ACC112 (cell line): Measurements from ENCODE around the gene SOWAHB.
"Not testable (repeated sequence)": the region's sequence is repeated elsewhere in the genome, so short reads cannot be mapped to it uniquely, and the experiment has no call there.

Experiments used
- H2AFZ ChIP-seq: fragments of 200-600 bp; sonication (generic); one replicate; pipeline ENCODE4 v1.6.0; 2017; ENCODE audit warnings: antibody characterized with exemption, low read length; ENCODE audit not compliant: unreplicated experiment
- H3K27ac ChIP-seq: fragments of 200-600 bp; sonication (generic); 2 replicates; pipeline ENCODE4 v1.5.1; 2014; ENCODE audit warnings: low read depth, mild to moderate bottlenecking, antibody characterized with exemption, low read length, moderate library complexity
- H3K27me3 ChIP-seq: fragments of 200-600 bp; sonication (generic); 2 replicates; pipeline ENCODE4 v1.6.1; 2014; ENCODE audit warnings: mild to moderate bottlenecking, antibody characterized with exemption, low read length, moderate library complexity, mixed read lengths; ENCODE audit not compliant: insufficient read depth
- H3K36me3 ChIP-seq: fragments of 200-600 bp; sonication (generic); 2 replicates; pipeline ENCODE4 v1.6.1; 2016; ENCODE audit warnings: mild to moderate bottlenecking, antibody characterized with exemption, low read length, moderate library complexity, mixed read lengths; ENCODE audit not compliant: insufficient read depth
- H3K4me1 ChIP-seq: fragments of 200-600 bp; sonication (generic); one replicate; pipeline ENCODE4 v1.6.1; 2016; ENCODE audit warnings: low read length, mixed read lengths; ENCODE audit not compliant: insufficient read depth, unreplicated experiment, control insufficient read depth
- H3K4me3 ChIP-seq: fragments of 200-600 bp; sonication (generic); 2 replicates; pipeline ENCODE4 v1.5.1; 2014; ENCODE audit warnings: mild to moderate bottlenecking, low read depth, low read length
- H3K79me2 ChIP-seq: fragments of 200-600 bp; sonication (generic); one replicate; pipeline ENCODE4 v1.6.0; 2016; ENCODE audit warnings: low read length; ENCODE audit not compliant: control insufficient read depth, unreplicated experiment, insufficient read depth

The SOWAHB gene

DNA sequence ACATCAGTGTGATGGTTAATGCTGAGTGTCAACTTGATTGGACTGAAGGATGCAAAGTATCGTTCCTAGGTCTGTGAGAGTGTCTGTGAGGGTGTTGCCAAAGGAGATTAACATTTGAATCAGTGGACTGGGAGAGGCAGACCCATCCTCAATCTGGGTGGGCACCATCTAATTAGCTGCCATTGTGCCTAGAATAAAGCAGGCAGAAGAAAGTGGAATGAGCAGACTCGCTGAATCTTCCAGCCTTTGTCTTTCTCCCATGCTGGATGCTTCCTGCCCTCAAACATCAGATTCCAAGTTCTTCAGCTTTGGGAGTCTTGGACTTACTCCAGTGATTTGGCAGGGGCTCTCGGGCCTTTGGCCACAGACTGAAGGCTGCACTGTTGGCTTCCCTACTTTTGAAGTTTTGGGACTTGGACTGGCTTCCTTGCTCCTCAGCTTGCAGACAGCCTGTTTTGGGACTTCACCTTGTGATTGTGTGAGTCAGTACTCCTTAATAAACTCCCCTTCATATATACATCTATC lies 19.2 kb downstream of the SOWAHB start:
- not testable (repeated sequence) for H3K27ac ChIP-seq, H3K36me3 ChIP-seq, H3K79me2 ChIP-seq, H2AFZ ChIP-seq, H3K4me3 ChIP-seq, H3K4me1 ChIP-seq
- H3K27me3 ChIP-seq, result peaks cover 16% of the 10 kb centered on the region; the same call in 1 of the 2 replicates

- H2AFZ ChIP-seq, result no peak overlapping the region
- no peak overlapping the region for H3K27ac ChIP-seq
- no peak overlapping the region for H3K4me3 ChIP-seq
- no peaks in the 10 kb centered on the region for H3K79me2 ChIP-seq
- H3K36me3 ChIP-seq, result no peaks in the 10 kb centered on the region
- H3K27me3 ChIP-seq, result 0 out of 2 replicates have a peak, but pooled peaks cover 7% of the 10 kb centered on the region
- no peaks in the 10 kb centered on the region for H3K4me1 ChIP-seq
These were observed 23.8 kb downstream of the SOWAHB start for GRCh38 chr4:76874176-76874575.

- Histone ChIP-seq H3K27ac (no peak overlapping the region), H3K4me1 (no peaks in the 10 kb centered on the region), H3K27me3 (0 out of 2 replicates have a peak, but pooled peaks cover 6% of the 10 kb centered on the region), H3K4me3 (no peak overlapping the region), H2AFZ (no peak overlapping the region), H3K36me3 (no peaks in the 10 kb centered on the region), H3K79me2 (no peaks in the 10 kb centered on the region)
These were observed 24.4 kb downstream of the SOWAHB start for GRCh38 chr4:76873495-76873894.

DNA sequence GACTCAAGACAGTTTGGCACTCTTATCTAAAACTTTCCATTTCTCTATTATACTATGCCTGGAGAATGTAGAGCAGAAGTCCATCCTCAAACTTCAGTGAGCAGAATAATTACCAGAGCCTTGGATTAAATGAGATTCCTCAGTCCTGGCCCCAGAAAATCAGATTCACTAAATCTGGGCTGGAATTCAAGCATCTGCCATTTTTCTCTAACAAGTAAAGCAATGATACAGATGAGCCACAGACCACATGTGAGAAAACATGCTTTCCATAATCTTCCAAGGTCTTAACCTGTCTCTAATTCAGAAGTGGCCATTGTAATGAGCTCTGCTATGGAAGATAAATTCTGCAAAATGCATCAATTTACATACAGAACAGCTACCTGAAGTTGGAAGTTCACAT lies 25.4 kb downstream of the SOWAHB start:
- Histone ChIP-seq H2AFZ (no peak overlapping the region), H3K79me2 (no peaks in the 10 kb centered on the region), H3K4me1 (no peaks in the 10 kb centered on the region), H3K27me3 (0 out of 2 replicates have a peak, but pooled peaks cover 3% of the 10 kb centered on the region), H3K27ac (no peak overlapping the region), H3K4me3 (no peak overlapping the region), H3K36me3 (no peaks in the 10 kb centered on the region)

GRCh38 chr4:76868780-76869179 lies 29.2 kb downstream of the SOWAHB start:
- H3K4me3 ChIP-seq, result not testable (repeated sequence)

DNA sequence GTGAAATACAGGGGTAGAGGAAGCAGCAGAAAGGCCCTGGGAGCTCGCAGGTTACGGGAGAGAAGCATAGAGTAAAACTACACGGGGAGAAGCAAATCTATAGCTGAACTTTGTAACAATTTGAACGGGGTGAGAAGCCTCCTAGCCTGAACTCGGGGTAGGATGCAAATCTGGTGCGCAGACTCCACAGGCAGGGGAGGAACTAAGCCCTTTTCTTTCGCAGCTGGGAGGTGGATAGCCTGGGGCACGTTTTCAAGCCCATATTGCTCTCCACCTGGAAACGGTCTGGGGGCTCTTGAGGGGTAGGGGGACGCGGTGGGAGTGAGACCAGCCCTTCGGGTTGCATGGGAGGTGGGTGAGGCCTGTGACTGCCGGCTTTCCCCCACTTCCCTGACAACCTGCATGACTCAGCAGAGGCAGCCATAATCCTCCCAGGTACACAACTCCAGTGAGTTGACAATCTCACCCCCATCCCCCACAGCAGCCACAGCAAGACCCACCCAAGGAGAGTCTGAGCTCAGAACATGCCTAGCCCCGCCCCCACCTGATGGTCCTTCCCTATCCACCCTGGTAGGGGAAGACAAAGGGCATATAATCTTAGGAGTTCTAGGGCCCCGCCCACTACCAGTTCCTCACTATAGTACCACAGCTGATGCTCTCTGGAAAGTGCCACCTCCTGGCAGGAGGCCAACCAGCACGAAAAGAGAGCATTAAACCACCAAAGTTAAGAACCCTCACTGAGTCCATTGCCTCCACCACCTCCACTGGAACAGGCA lies 29.9 kb downstream of the SOWAHB start:
- no peaks in the 10 kb centered on the region for H3K79me2 ChIP-seq
- H3K36me3 ChIP-seq, result no peaks in the 10 kb centered on the region
- peaks cover 17% of the 10 kb centered on the region for H3K27me3 ChIP-seq
- no peak overlapping the region for H3K27ac ChIP-seq
- no peaks in the 10 kb centered on the region for H3K4me1 ChIP-seq
- H3K4me3 ChIP-seq, result no peak overlapping the region
- no peak overlapping the region for H2AFZ ChIP-seq

More at GRCh38 chr4:76868780-76869179, 29.2 kb downstream of the SOWAHB start:
- not testable (repeated sequence) for H3K79me2 ChIP-seq, H3K4me1 ChIP-seq, H3K27ac ChIP-seq, H3K36me3 ChIP-seq, H2AFZ ChIP-seq
- peaks cover 12% of the 10 kb centered on the region for H3K27me3 ChIP-seq

GRCh38 chr4:76867377-76867776 lies 30.6 kb downstream of the SOWAHB start:
- no peaks in the 10 kb centered on the region for H3K4me1 ChIP-seq

GRCh38 chr4:76866641-76867040 lies 31.3 kb downstream of the SOWAHB start:
- H2AFZ ChIP-seq, result no peak overlapping the region
- no peaks in the 10 kb centered on the region for H3K79me2 ChIP-seq
- H3K36me3 ChIP-seq, result no peaks in the 10 kb centered on the region
- no peak overlapping the region for H3K27ac ChIP-seq
- no peaks in the 10 kb centered on the region for H3K4me1 ChIP-seq
- no peak overlapping the region for H3K4me3 ChIP-seq
- peaks cover 17% of the 10 kb centered on the region for H3K27me3 ChIP-seq

More at GRCh38 chr4:76867377-76867776, 30.6 kb downstream of the SOWAHB start:
- no peaks in the 10 kb centered on the region for H3K79me2 ChIP-seq
- H3K27ac ChIP-seq, result no peak overlapping the region
- no peak overlapping the region for H2AFZ ChIP-seq
- H3K36me3 ChIP-seq, result no peaks in the 10 kb centered on the region
- no peak overlapping the region for H3K4me3 ChIP-seq
- H3K27me3 ChIP-seq, result peaks cover 17% of the 10 kb centered on the region

DNA sequence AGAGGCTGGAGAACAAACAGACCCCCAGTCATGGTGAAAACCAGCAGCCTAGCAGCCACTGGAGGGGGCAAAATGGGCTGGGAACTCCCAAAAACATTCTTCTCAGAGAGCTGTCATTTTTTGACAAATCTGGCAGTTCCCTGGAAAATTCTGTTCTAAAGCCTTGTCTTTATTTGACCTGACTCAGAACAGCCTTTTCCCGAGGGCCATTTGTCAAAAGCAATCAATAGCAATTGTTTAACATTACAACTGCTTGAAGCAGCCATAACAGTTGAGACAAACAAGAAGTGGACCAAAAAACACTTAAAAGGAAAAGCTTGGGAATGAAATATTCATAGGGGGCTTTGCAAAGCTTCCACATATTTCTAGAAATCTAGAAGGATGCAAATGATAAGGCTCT lies 39.6 kb downstream of the SOWAHB start:
- H3K4me3 ChIP-seq, result no peak overlapping the region
- no peaks in the 10 kb centered on the region for H3K36me3 ChIP-seq
- H2AFZ ChIP-seq, result no peak overlapping the region
- H3K4me1 ChIP-seq, result peaks cover 20% of the 10 kb centered on the region
- H3K27ac ChIP-seq, result no peak overlapping the region
- peaks cover 5% of the 10 kb centered on the region; the same call in 1 of the 2 replicates for H3K27me3 ChIP-seq
- H3K79me2 ChIP-seq, result no peaks in the 10 kb centered on the region

GRCh38 chr4:76857074-76857409 lies 40.9 kb downstream of the SOWAHB start:
- Histone ChIP-seq H3K27me3 (peaks cover 3% of the 10 kb centered on the region; the same call in 1 of the 2 replicates), H3K79me2 (no peaks in the 10 kb centered on the region), H2AFZ (no peak overlapping the region), H3K27ac (peak overlapping the region; percentile 59), H3K4me3 (no peak overlapping the region), H3K36me3 (no peaks in the 10 kb centered on the region), H3K4me1 (peaks cover 20% of the 10 kb centered on the region)
